HG03135 (cell line): ENCODE data around the gene KIAA1671.

Experiments used
- ATAC-seq: cut with Tn5 transposase; IDR thresholded peaks from one replicate; pipeline ENCODE4 v1.9.1; 2021; ENCODE audit warnings: mild to moderate bottlenecking, moderate library complexity; ENCODE audit not compliant: unreplicated experiment

KIAA1671 gene

GRCh38 chr22:25032066-25032465 is 79.5 kb downstream of the KIAA1671 start:
- ATAC-seq: no peak

DNA sequence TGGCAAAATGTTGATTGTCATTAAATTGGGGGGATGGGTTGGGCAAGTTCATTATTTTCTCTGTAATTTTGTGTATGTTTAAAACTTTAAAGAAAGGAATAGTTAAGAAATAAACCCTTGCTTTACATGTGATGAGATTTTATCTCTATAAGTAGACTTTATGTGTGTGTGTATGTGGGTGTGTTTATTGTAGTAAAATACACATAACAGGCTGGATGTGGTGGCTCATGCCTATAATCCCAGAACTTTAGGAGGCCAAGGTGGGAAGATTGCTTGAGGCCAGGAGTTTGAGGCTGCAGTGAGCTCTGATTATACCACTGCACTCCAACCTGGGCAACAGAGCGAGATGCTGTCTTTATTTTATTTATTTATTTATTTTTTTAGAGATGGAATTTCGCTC is 83.2 kb downstream of the KIAA1671 start:
- ATAC-seq: no peak

- ATAC-seq: no peak
Measured at GRCh38 chr22:25038239-25038638, 85.7 kb downstream of the KIAA1671 start.

GRCh38 chr22:25038771-25039170 is 86.3 kb downstream of the KIAA1671 start:
- no peak for ATAC-seq

DNA sequence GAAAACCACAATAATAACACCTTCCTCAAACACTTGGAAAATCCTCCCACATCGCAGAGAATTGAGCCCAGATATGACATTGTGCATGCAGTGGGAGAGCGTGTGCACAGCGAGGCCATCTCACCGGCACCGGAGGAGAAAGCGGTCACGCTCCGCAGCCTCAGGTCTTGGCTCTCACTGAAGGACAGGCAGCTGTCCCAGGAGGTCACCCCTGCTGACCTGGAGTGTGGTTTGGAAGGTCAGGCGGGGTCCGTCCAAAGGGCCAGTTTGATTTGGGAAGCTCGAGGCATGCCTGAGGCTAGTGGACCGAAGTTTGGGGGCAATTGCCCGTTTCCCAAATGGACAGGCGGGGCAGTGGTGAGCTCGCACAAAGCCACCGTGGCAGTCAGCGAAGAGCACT is 86.7 kb downstream of the KIAA1671 start:
- ATAC-seq: no peak

- no peak for ATAC-seq
Measured at GRCh38 chr22:25039754-25040153, 87.2 kb downstream of the KIAA1671 start.

DNA sequence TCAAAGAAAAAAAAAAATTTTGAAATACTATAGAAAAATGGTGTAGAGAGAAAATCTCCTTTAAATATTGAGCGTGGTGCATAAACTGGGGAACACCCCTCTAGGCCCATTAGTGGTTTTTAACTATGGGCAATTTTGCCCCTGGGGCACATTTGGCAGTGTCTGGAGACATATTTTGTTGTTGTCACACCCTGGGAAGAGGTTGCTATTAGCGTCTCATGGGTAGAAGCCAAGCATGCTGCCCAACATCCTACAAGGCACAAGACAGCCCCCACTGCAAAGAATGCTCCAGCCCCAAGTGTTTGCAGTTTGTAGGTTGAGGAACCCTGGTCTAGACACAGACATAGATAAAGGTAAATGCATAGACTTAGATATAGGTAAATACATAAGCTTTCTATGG is 92.6 kb downstream of the KIAA1671 start:
- ATAC-seq: no peak

DNA sequence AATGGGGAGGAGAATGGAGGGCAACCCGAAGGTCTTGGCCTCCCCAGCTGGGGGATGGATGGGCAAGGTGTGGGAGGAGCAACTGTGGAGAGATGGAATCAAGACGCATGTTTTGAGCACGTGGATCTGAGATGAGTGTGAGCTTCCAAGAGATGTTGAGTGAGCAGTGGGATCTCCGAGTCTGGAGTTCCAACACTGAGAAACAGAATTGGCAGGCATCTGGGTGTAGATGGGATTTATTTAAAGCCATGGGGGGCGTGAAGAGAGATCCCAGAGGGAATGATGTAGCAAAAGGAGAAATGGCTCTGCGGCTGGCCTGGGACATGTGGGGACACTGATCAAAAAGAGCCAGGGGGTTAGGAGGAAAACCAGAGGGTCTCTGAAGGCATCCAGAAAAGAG is 95.6 kb downstream of the KIAA1671 start:
- ATAC-seq: no peak

DNA sequence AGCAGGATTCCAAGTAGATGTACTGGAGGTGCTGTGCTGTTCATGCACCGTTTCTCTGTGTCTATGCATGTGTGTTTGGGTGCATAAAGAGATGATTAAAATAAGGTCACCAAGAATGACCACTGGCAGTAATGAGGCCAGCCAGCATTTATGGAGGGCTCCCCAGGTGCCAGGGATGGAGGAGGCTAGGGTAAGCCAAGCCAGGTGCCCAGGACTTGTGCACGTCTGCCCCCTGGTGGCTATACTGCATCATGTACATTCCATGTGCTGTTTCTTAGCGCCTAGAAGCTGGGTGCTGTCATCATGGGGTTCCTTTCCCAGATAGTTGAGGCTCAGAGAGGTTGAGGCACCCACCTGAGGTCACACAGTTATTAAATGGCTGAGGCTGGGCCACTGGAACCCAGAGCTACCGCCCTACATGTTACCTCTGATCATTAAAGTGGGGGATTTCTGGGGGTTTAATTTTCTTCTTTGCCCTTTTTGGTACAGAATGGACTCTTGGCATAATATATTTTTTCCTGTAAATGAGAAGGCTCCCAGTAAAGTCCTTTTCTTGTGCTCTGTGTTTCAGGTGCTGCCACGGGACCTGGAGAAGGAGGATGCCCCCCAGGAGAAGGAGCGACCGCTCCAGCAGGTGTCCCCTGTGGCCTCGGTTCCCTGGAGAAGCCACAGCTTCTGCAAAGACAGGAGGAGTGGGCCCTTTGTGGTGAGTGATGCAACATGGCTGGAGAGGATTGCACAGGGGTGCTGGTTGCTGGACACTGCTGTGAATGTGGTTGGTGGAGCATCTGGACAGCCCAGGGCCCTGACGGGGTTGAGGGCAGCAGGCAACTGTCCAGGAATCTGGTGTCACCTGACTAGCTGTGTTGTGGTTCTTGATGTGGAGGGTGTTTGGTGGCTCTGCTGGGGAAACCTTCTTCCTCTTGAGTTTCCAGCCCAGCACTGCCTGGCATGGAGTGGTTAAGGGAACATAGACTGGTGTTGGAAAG is 96.4 kb downstream of the KIAA1671 start:
- ATAC-seq: no peak

DNA sequence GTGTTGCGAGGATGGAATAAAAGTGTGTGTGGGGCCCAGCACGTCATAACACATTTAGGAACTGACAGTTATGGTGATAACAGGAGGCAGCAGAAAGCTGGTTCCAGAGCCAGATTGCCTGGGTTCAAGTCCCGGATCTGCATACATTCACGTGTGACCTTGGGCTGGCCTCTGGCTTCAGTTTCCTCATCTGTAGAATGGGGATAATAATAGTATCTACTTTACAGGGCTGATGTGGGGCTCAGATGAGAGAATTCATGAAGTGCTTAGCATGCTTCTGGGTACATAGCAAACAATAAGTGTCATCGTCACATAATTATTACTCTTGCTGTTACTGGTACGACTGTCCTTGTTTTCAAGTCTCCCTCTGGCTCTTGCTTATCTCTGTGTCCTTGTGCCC is 97.3 kb downstream of the KIAA1671 start:
- no peak for ATAC-seq

DNA sequence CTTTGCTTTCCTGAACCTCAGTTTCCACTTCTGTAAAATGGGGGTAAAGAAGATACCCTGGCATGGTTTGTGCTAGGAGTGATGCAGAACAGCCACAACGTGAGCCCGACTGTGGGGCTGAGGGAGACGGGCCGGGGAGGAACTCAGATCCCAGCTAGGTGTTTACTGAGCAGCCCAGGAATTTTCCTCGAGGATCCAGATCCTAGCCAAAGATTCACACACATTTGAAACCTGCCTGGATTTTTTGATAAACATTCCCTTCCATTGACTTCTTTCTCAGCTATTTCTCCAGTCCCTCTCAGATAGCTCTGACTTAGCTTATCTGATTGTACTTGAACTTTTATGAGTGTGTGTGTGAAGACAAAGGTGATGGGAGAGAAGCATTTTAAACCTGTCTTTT is 98.0 kb downstream of the KIAA1671 start:
- ATAC-seq: no peak

GRCh38 chr22:25051073-25051472 is 98.6 kb downstream of the KIAA1671 start:
- no peak for ATAC-seq

DNA sequence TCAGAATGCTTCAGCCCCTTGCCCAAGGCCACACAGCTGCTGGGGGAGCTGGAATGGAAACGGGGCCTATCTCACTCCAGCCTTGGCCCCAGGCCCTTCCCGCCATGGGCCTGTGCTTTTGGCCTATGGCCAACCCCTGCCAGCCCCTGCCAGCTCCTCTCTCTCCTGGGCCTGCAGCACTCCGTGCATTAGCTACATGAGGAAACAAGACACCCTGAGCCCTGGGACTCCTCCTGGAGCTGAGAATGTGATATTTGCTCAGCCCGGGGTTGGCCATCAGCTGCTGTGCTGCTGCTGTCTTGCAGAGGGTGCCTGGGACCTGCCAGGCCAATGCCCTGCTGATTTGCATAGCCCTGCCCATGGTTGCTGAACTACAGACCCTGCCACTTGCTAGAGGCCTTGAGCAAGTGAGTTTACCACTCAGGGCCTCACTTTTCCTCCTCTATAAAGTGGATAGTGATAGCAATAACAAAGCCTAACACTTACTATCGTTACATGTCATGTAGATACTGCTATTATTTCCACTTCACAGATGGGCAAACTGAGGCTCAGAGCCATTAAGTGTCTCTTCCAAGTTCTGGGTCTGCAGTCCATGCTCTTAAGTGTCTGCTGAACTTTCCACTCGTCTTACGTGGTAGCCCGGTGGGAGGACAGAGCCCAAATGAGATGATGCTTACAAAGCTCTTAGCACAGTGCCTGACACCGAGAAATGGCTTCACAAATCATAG is 99.6 kb downstream of the KIAA1671 start:
- ATAC-seq: no peak

DNA sequence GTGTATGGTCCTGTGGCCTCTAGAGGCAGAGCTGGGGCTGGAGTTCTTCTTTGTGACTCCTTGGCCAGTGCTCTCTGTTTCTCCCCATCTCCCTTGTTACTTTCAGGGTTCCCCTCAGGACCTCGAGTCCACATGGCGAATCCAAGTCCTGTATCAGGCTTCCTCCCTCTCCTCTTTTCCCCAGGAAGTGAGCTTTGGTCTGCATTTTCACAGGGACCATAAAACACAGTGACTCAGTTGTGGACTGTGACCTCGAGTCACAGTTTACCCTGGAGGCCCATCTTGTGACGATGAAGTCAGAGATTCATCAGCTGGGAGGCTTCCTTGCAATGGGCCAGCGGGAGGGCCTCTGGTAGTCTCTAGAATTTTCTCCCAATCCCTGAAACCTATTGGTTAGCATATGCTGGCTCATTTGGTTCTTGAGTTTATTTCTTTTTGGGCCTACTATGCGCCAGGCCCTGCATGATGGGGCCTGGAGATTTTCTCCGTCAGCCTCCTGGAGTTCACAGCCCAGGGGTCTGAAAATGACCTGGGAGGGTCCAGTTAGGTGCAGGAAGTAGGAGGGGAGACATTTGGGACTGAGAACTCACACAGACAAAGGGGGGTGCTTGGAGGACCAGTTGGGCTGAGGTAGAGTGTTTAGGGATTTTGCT is 100.8 kb downstream of the KIAA1671 start:
- ATAC-seq: no peak

- ATAC-seq: no peak
Measured at GRCh38 chr22:25054943-25055511, 102.5 kb downstream of the KIAA1671 start.

- peak; percentile 57 for ATAC-seq
Measured at GRCh38 chr22:25057013-25057881, 104.7 kb downstream of the KIAA1671 start.

GRCh38 chr22:25059438-25059837 is 106.9 kb downstream of the KIAA1671 start:
- no peak for ATAC-seq

- ATAC-seq: no peak
Measured at GRCh38 chr22:25060522-25061071, 108.1 kb downstream of the KIAA1671 start.

DNA sequence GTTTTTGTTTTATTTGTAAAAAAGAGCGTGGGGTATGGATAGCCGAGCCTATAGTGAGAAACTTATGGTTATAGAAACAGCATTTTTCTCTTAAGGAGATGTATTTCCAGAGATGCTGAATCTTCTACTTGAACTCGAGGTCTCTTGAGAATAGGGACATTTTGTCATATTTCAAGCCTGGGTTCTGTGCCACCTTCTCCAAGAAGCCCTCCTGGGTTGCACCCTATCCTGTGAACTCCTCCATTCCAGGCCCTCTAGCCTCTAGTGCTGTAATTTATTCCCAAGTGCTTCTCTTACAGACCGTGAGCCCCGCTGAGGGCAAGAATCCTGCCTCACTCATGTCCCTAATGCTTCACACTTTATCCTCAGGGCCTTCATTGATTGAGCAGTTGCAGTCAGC is 108.6 kb downstream of the KIAA1671 start:
- no peak for ATAC-seq
